ENCODE results near the gene CHIT1. TPM values are rescaled to one million over a fixed set of nuclear protein-coding genes. Genes with fewer than 3 reads are reported as not detected.

CHIT1 gene
- total and polyA plus RNA-seq, 2 experiments from 2014 or later = 0.07 to 0.47 TPM

- no peak for TF ChIP-seq ETS1 (IDR thresholded peaks at IDR 0.05)
- TF ChIP-seq POLR2AphosphoS5 (IDR thresholded peaks at IDR 0.05; ENCODE audit: low read depth) = no peak
- no peak for TF ChIP-seq EZH2phosphoT487 (IDR thresholded peaks at IDR 0.05; ENCODE audit: unreplicated experiment)
These were observed 43.9 kb downstream of the CHIT1 start (continued) for GRCh38 chr1:203185585-203185984.

DNA sequence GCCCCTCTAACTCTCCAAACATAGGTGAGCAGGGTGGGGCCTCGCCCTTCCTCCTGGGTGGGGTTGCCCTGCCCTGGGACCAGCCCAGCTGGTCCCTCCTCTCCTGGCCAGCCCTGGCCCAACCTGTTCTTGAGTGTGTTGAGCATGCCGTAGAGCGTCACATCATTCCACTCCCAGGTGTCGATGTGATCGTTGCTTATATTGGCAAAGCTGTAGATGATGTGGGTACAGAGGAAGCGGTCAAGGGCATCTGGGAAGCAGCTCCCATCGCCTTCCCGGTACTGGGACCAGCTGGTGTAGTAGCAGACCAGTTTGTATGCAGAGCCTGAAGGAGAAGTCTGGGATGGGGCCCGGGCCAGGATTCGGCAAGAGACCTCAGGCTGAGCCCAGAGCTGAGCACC lies 44.4 kb downstream of the CHIT1 start:
- no peak for DNase-seq (ENCODE audit: low spot score)
- Histone ChIP-seq H3K4me3 (no peak overlapping the region), H3K36me3 (ENCODE audit: insufficient read depth) (no peaks in the 10 kb centered on the region), H3K79me2 (replicated peaks; ENCODE audit: insufficient read depth) (no peaks in the 10 kb centered on the region), H3K27ac (ENCODE audit: low read depth) (no peak overlapping the region), H3F3A (replicated peaks; ENCODE audit: low read depth) (no peaks in the 10 kb centered on the region), H3K4me1 (ENCODE audit: insufficient read depth) (peaks cover 17% of the 10 kb centered on the region), H3K9me2 (ENCODE audit: insufficient read depth) (0 out of 2 replicates have a peak, but pooled peaks cover 5% of the 10 kb centered on the region), H3K27me3 (ENCODE audit: insufficient read depth) (no peaks in the 10 kb centered on the region), H3K4me2 (no peak overlapping the region), H4K20me1 (replicated peaks; ENCODE audit: insufficient read depth) (no peaks in the 10 kb centered on the region), H2AFZ (no peak overlapping the region)
- peaks cover 33% of the 10 kb centered on the region for H3K4me1 Mint-ChIP-seq
- ATAC-seq = no peak
- no peaks in the 10 kb centered on the region for H3K36me3 Mint-ChIP-seq (ENCODE audit: low read depth)
- no peak overlapping the region; the same call in 2 of the 3 replicates for H3K4me3 Mint-ChIP-seq
- no peak overlapping the region for H3K27ac Mint-ChIP-seq
- H3K27me3 Mint-ChIP-seq (ENCODE audit: insufficient read depth, low read depth, poor library complexity) = peaks cover 3% of the 10 kb centered on the region
- H3K9me3 Mint-ChIP-seq = no peaks in the 10 kb centered on the region
- TF ChIP-seq JUNB (IDR thresholded peaks at IDR 0.05; ENCODE audit: unreplicated experiment) (no peak), REST (IDR thresholded peaks at IDR 0.05; ENCODE audit: unreplicated experiment) (no peak), ZNF114 (CRISPR knock-in tag; IDR thresholded peaks at IDR 0.05) (no peak), EZH2phosphoT487 (IDR thresholded peaks at IDR 0.05; ENCODE audit: unreplicated experiment) (no peak), EZH2 (IDR thresholded peaks at IDR 0.05; ENCODE audit: low read depth, unreplicated experiment) (no peak), ETS1 (IDR thresholded peaks at IDR 0.05) (no peak), NANOG (IDR thresholded peaks at IDR 0.05; ENCODE audit: borderline replicate concordance) (no peak), ZNF331 (CRISPR knock-in tag; IDR thresholded peaks at IDR 0.05; ENCODE audit: low read depth) (no peak), POLR2AphosphoS5 (IDR thresholded peaks at IDR 0.05; ENCODE audit: low read depth) (no peak), CTCF (conservative IDR thresholded peaks at IDR 0.05; ENCODE audit: low read depth in 2 of 2) (no peak), ZNF462 (CRISPR knock-in tag; IDR thresholded peaks at IDR 0.05) (no peak)
